K562 (cell line): ENCODE data around the gene MEF2C. TPM values are rescaled to one million over a fixed set of nuclear protein-coding genes. Genes with fewer than 3 reads are reported as not detected.
A peak's percentile ranks its signal among the peaks of the same experiment; 100 is the strongest.

ENCODE experiments used
- ATF1 ChIP-seq, 2 experiments: fragments of 450-650 bp in 1 of 2; IDR thresholded peaks; 2 replicates each; pipeline ENCODE4 v1.6.1; 2016; ENCODE audit warnings: missing compliant biosample characterization in 1 of 2, missing genetic modification characterization in 1 of 2
- CTBP1 ChIP-seq: fragments of 450-650 bp; IDR thresholded peaks from 2 replicates; pipeline ENCODE4 v1.6.1; 2016; ENCODE audit warnings: borderline replicate concordance
- HNRNPL ChIP-seq: fragments of 200-400 bp; formaldehyde crosslinking; IDR thresholded peaks from 2 replicates; pipeline ENCODE4 v1.6.1; 2017; ENCODE audit warnings: low read depth, mild to moderate bottlenecking, low read length
- NFIC ChIP-seq: fragments of 450-650 bp; IDR thresholded peaks from 2 replicates; pipeline ENCODE4 v1.6.1; 2017; ENCODE audit warnings: mild to moderate bottlenecking, inconsistent platforms
- POLR2AphosphoS5 ChIP-seq: IDR thresholded peaks from 2 replicates; pipeline ENCODE4 v1.6.1; 2011; ENCODE audit warnings: mild to moderate bottlenecking, low read depth, low read length, moderate library complexity; ENCODE audit not compliant: control insufficient read depth, insufficient read depth
- RERE ChIP-seq: sonication (generic); formaldehyde crosslinking; IDR thresholded peaks from 2 replicates; pipeline ENCODE4 v1.8.0; 2023; ENCODE audit warnings: missing genetic modification reagents, mild to moderate bottlenecking, borderline replicate concordance
- REST ChIP-seq, 2 experiments: fragments of 450-650 bp; formaldehyde crosslinking in 1 of 2; IDR thresholded peaks; 2 replicates each; pipeline versions ENCODE4 v1.4.0 to v1.6.1; 2014 to 2020; ENCODE audit warnings: mild to moderate bottlenecking in 2 of 2, borderline replicate concordance in 1 of 2, low read depth in 1 of 2
- SP1 ChIP-seq: sonication (generic); formaldehyde crosslinking; IDR thresholded peaks from 2 replicates; pipeline ENCODE4 v1.8.1; 2022; ENCODE audit warnings: mild to moderate bottlenecking, missing genetic modification reagents
- ZNF134 ChIP-seq: fragments of 250-450 bp; sonication (Bioruptor Pico); conservative IDR thresholded peaks from 2 replicates; pipeline ENCODE4 v1.4.0; 2020
- ZNF512 ChIP-seq: IDR thresholded peaks from 2 replicates; pipeline ENCODE4 v1.6.1; 2016; ENCODE audit warnings: missing genetic modification characterization, missing compliant biosample characterization
- polyA plus RNA-seq, 8 experiments: library from polyadenylated mRNA; depleted of rRNA in 4 of 8; stranded (reverse) in 5 of 8; unstranded in 3 of 8; fragments of >200 nt; fragmentation: Nextera tagmentation in 2 of 8; fragmentation: Illumina TruSeq in 1 of 8; extraction: Ambion mirVana in 2 of 8; extraction: Trizol in 1 of 8; gene quantifications; 2 replicates each; pipeline versions ENCODE4 v1.2.1 to v1.2.3, GENCODE V29; 2011 to 2014; ENCODE audit warnings: inconsistent platforms in 1 of 8, missing spikeins in 1 of 8
- total RNA-seq, 7 experiments: library from RNA; depleted of rRNA in 6 of 7; stranded (reverse); fragments of >200 nt in 6 of 7; fragmentation: Illumina TruSeq in 2 of 7; extraction: Trizol in 2 of 7; gene quantifications; 2 replicates each; pipeline versions ENCODE4 v1.2.1 to v1.2.3, GENCODE V29; 2011 to 2021; ENCODE audit warnings: low replicate concordance in 1 of 7

The MEF2C gene
- total and polyA plus RNA-seq, 9 of the 15 experiments (the other 6 are each of a cell fraction or from before 2014, with no cell fraction given): 25.1 to 67.8 (median 58.3) TPM

GRCh38 chr5:88680253-88681132, 202.5 kb downstream of the MEF2C start (continued):
- TF ChIP-seq HNRNPL (no peak), ZNF134 (CRISPR knock-in tag) (no peak), RERE (CRISPR knock-in tag) (no peak), CTBP1 (peak; percentile 40; the same call in 1 of the 2 replicates), POLR2AphosphoS5 (no peak), ZNF512 (tag) (no peak), SP1 (CRISPR knock-in tag) (no peak), NFIC (peak; percentile 27; the same call in 1 of the 2 replicates), REST (IDR thresholded peaks at IDR 0.05; ENCODE audit: borderline replicate concordance) (peak; percentile 77), REST (CRISPR knock-in tag; IDR thresholded peaks at IDR 0.05; ENCODE audit: low read depth) (no peak), ATF1 (CRISPR knock-in tag; IDR thresholded peaks at IDR 0.05) (no peak), ATF1 (tag; IDR thresholded peaks at IDR 0.05) (no peak)
